OCI-LY7 (cell line): ENCODE results near the gene KLHL21.

Source experiments
- CTCF ChIP-seq: fragments of 200-600 bp; sonication (generic); conservative IDR thresholded peaks from 2 replicates; pipeline ENCODE4 v1.5.1; 2014; ENCODE audit warnings: mild to moderate bottlenecking, antibody characterized with exemption, low read length, moderate library complexity, mixed read lengths
- EZH2phosphoT487 ChIP-seq: fragments of 200-600 bp; sonication (generic); IDR thresholded peaks from 2 replicates; pipeline ENCODE4 v1.6.1; 2018; ENCODE audit warnings: low read depth, borderline replicate concordance, mild to moderate bottlenecking, mixed run types, antibody characterized with exemption, low read length, moderate library complexity, mixed read lengths

DNA sequence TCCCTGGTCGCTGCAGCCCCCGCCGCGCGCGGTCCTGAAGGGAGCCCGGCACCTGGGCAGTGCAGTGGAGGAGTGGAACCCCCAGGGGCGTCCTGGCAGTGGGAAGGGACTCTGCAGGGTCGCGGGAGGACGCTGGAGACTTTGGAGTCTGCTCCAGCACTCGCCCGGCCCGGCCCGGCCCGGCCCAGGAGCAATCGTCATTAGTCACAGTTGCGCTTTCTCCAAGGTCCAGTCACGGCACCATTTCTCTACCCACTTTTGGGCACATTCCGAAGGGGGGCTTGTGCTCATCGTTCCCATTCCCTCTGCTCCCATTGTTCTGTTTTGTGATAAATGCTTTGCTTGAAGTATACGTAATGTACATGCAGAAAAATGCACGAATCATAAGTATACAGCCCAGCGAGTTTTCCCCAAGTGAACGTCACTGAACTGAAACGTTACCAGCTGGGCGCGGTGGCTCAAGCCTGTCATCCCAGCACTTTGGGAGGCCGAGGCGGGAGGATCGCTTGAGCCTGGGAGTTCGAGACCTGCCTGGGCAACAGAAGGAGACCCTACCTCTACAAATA is 23.0 kb upstream of the KLHL21 start:
- TF ChIP-seq CTCF (no peak), EZH2phosphoT487 (no peak)
